HepG2 (cell line): ENCODE results near the gene NHSL1. TPM values are rescaled to one million over a fixed set of nuclear protein-coding genes. Genes with fewer than 3 reads are reported as not detected.

Experiments
- ARNT2 ChIP-seq: sonication (generic); formaldehyde crosslinking; IDR thresholded peaks from 2 replicates; pipeline ENCODE4 v1.8.0; 2022; ENCODE audit warnings: mild to moderate bottlenecking, low read depth, missing genetic modification reagents, moderate library complexity
- EP300 ChIP-seq, 3 experiments: sonication (generic) in 1 of 3; formaldehyde crosslinking in 1 of 3; IDR thresholded peaks; 2 replicates each; pipeline versions ENCODE4 v1.5.1 to v1.6.1; 2011 to 2020; ENCODE audit warnings: low read depth in 2 of 3, low read length in 2 of 3, borderline replicate concordance in 1 of 3, improper control_type of control experiment in 1 of 3, mild to moderate bottlenecking in 1 of 3, missing genetic modification reagents in 1 of 3, moderate library complexity in 1 of 3
- GABPA ChIP-seq, 2 experiments: IDR thresholded peaks; 2 replicates each; pipeline ENCODE4 v1.6.1; 2011 to 2016; ENCODE audit warnings: low read depth in 2 of 2, low read length in 1 of 2, missing biosample characterization in 1 of 2, missing genetic modification characterization in 1 of 2
- KMT2B ChIP-seq: IDR thresholded peaks from 2 replicates; pipeline ENCODE4 v1.6.1; 2016; ENCODE audit warnings: missing genetic modification reagents, missing compliant biosample characterization
- RAD21 ChIP-seq: fragments of 450-650 bp; formaldehyde crosslinking; IDR thresholded peaks from 2 replicates; pipeline ENCODE4 v1.5.0; 2020; ENCODE audit warnings: mild to moderate bottlenecking
- RFX1 ChIP-seq: fragments of 450-650 bp; IDR thresholded peaks from 2 replicates; pipeline ENCODE4 v1.6.1; 2017
- XBP1 ChIP-seq: sonication (generic); formaldehyde crosslinking; IDR thresholded peaks from 2 replicates; pipeline ENCODE4 v1.5.0; 2020; ENCODE audit warnings: missing genetic modification reagents
- ZBTB38 ChIP-seq: sonication (generic); formaldehyde crosslinking; IDR thresholded peaks from 2 replicates; pipeline ENCODE4 v1.5.1; 2020; ENCODE audit warnings: mild to moderate bottlenecking, missing genetic modification reagents
- ZBTB8A ChIP-seq: sonication (generic); formaldehyde crosslinking; IDR thresholded peaks from 2 replicates; pipeline ENCODE4 v1.4.0; 2020; ENCODE audit warnings: mild to moderate bottlenecking, low read depth, missing genetic modification reagents, borderline replicate concordance
- ZNF235 ChIP-seq: sonication (generic); formaldehyde crosslinking; IDR thresholded peaks from 2 replicates; pipeline ENCODE4 v1.8.1; 2023; ENCODE audit warnings: mild to moderate bottlenecking, missing genetic modification reagents, borderline replicate concordance
- ZNF30 ChIP-seq: sonication (generic); formaldehyde crosslinking; IDR thresholded peaks from 2 replicates; pipeline ENCODE4 v1.5.0; 2020; ENCODE audit warnings: mild to moderate bottlenecking, missing genetic modification reagents
- ZNF317 ChIP-seq: sonication (generic); formaldehyde crosslinking; IDR thresholded peaks from 2 replicates; pipeline ENCODE4 v1.5.0; 2020; ENCODE audit warnings: mild to moderate bottlenecking, missing genetic modification reagents
- ZNF431 ChIP-seq: sonication (generic); formaldehyde crosslinking; IDR thresholded peaks from 2 replicates; pipeline ENCODE4 v1.9.0; 2022; ENCODE audit warnings: missing genetic modification reagents, low read depth, mild to moderate bottlenecking, borderline replicate concordance
- ZNF468 ChIP-seq: sonication (generic); formaldehyde crosslinking; IDR thresholded peaks from 2 replicates; pipeline ENCODE4 v1.8.0; 2022; ENCODE audit warnings: mild to moderate bottlenecking, moderate library complexity, missing genetic modification reagents
- ZNF550 ChIP-seq: sonication (generic); formaldehyde crosslinking; IDR thresholded peaks from 2 replicates; pipeline ENCODE4 v1.4.0; 2020; ENCODE audit warnings: mild to moderate bottlenecking, missing genetic modification reagents, borderline replicate concordance
- ZNF737 ChIP-seq: sonication (generic); formaldehyde crosslinking; IDR thresholded peaks from 2 replicates; pipeline ENCODE4 v1.5.0; 2020; ENCODE audit warnings: missing genetic modification reagents, mild to moderate bottlenecking, borderline replicate concordance
- ZNF781 ChIP-seq: sonication (generic); formaldehyde crosslinking; IDR thresholded peaks from 2 replicates; pipeline ENCODE4 v1.5.1; 2020; ENCODE audit warnings: borderline replicate concordance, mild to moderate bottlenecking, missing genetic modification reagents; ENCODE audit errors: not compliant biosample characterization
- ZNF883 ChIP-seq: sonication (generic); formaldehyde crosslinking; IDR thresholded peaks from 2 replicates; pipeline ENCODE4 v1.5.1; 2020; ENCODE audit warnings: mild to moderate bottlenecking, missing genetic modification reagents; ENCODE audit errors: not compliant biosample characterization
- ZSCAN21 ChIP-seq: sonication (generic); formaldehyde crosslinking; IDR thresholded peaks from 2 replicates; pipeline ENCODE4 v1.8.0; 2022; ENCODE audit warnings: mild to moderate bottlenecking, missing genetic modification reagents, moderate library complexity, borderline replicate concordance
- ZSCAN31 ChIP-seq: sonication (generic); formaldehyde crosslinking; IDR thresholded peaks from 2 replicates; pipeline ENCODE4 v1.5.0; 2020; ENCODE audit warnings: low read depth, mild to moderate bottlenecking, missing genetic modification reagents
- polyA plus RNA-seq, 8 experiments: library from polyadenylated mRNA; depleted of rRNA in 3 of 8; stranded (reverse) in 7 of 8; unstranded in 1 of 8; fragments of >200 nt; fragmentation: Illumina TruSeq in 4 of 8; extraction: Trizol in 4 of 8; gene quantifications; 2 replicates each; pipeline versions ENCODE4 v1.2.1 to v1.2.3, GENCODE V29; 2011 to 2016; ENCODE audit warnings: low read depth in 4 of 8, missing spikeins in 1 of 8, mixed read lengths in 1 of 8; ENCODE audit not compliant: insufficient read depth in 1 of 8
- total RNA-seq, 5 experiments: library from RNA; depleted of rRNA; stranded (reverse); fragments of >200 nt; fragmentation: Illumina TruSeq; extraction: Trizol; gene quantifications; 2 replicates each; pipeline ENCODE4 v1.2.3, GENCODE V29; 2016; ENCODE audit warnings: low read depth in 1 of 5
- TF ChIP-seq, protein P1 (sequence below): sonication (generic); formaldehyde crosslinking; IDR thresholded peaks from 2 replicates; pipeline ENCODE4 v1.4.0; 2020; ENCODE audit warnings: missing genetic modification reagents, borderline replicate concordance
- TF ChIP-seq, protein P2 (sequence below): sonication (generic); formaldehyde crosslinking; IDR thresholded peaks from 2 replicates; pipeline ENCODE4 v1.5.0; 2020; ENCODE audit warnings: missing genetic modification reagents, mild to moderate bottlenecking, borderline replicate concordance
- TF ChIP-seq, protein P3 (sequence below): sonication (generic); formaldehyde crosslinking; IDR thresholded peaks from 2 replicates; pipeline ENCODE4 v1.4.0; 2020; ENCODE audit warnings: mild to moderate bottlenecking, missing genetic modification reagents
- TF ChIP-seq, protein P4 (sequence below): sonication (generic); formaldehyde crosslinking; IDR thresholded peaks from 2 replicates; pipeline ENCODE4 v1.5.0; 2020; ENCODE audit warnings: mild to moderate bottlenecking, missing genetic modification reagents

NHSL1 gene
- total and polyA plus RNA-seq, 2 of the 13 experiments (the other 11 are each of a cell fraction or from before 2014, with no cell fraction given) = 24.9 to 53.6 TPM

DNA sequence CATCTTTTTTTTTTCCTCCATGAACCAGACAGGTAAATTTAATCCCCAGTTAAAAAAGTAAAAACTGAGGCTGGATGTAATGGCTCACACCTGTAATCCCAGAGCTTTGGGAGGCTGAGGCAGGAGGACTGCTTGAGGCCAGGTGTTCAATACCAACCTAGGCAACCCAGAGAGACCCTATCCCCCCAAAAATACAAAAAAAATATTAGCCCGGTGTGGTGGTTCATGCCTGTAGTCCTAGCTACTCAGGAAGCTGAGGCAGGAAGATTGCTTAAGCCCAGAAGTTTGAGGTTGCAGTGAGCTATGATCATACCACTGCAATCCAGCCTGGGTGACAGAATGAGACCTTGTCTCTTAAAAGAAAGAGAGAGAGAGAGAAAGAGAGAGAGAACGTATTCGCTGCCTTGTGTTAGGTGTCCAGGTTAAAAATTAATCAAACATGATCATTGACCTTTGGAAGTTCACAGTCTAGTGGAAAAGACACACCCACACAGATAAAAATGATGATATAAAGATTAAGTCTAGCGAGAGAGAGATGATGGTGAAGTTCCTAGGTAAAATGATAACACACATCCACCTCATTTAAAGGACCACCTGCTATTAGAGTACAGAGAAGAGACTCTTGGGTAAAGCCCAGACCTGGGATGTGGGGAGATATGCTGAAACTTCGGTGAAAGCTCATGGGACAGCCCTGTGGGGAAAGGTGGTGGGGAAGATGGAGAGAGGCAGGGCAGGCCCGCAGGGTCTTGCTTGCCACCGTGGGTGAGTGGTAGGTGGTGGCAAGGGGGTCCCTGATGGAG is 4.8 kb upstream of the NHSL1 start (continued):
- TF ChIP-seq GABPA (IDR thresholded peaks at IDR 0.05; ENCODE audit: low read depth, low read length) = no peak
- TF ChIP-seq GABPA (CRISPR knock-in tag; IDR thresholded peaks at IDR 0.05; ENCODE audit: low read depth) = peak; percentile 52; the same call in 1 of the 2 replicates
- TF ChIP-seq ZNF30 (CRISPR knock-in tag) = no peak
- TF ChIP-seq XBP1 (CRISPR knock-in tag) = no peak
- TF ChIP-seq, protein P1, sequence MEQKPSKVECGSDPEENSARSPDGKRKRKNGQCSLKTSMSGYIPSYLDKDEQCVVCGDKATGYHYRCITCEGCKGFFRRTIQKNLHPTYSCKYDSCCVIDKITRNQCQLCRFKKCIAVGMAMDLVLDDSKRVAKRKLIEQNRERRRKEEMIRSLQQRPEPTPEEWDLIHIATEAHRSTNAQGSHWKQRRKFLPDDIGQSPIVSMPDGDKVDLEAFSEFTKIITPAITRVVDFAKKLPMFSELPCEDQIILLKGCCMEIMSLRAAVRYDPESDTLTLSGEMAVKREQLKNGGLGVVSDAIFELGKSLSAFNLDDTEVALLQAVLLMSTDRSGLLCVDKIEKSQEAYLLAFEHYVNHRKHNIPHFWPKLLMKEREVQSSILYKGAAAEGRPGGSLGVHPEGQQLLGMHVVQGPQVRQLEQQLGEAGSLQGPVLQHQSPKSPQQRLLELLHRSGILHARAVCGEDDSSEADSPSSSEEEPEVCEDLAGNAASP = peak; percentile 75
- TF ChIP-seq ZNF431 (CRISPR knock-in tag) = peak; percentile 66; the same call in 1 of the 2 replicates
- TF ChIP-seq, protein P2, sequence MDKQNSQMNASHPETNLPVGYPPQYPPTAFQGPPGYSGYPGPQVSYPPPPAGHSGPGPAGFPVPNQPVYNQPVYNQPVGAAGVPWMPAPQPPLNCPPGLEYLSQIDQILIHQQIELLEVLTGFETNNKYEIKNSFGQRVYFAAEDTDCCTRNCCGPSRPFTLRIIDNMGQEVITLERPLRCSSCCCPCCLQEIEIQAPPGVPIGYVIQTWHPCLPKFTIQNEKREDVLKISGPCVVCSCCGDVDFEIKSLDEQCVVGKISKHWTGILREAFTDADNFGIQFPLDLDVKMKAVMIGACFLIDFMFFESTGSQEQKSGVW (CRISPR knock-in tag) = no peak; the same call in 1 of the 2 replicates
- TF ChIP-seq EP300 (IDR thresholded peaks at IDR 0.05; ENCODE audit: low read depth in 2 of 2, low read length in 2 of 2) = peak; percentile 93
- peak; percentile 91 for TF ChIP-seq EP300 (CRISPR knock-in tag; IDR thresholded peaks at IDR 0.05; ENCODE audit: borderline replicate concordance)
- TF ChIP-seq ZNF317 (CRISPR knock-in tag) = peak; percentile 47; the same call in 1 of the 2 replicates
- TF ChIP-seq ARNT2 (CRISPR knock-in tag) = 0 out of 2 replicates have a peak, but pooled peaks have one; percentile 52
- TF ChIP-seq ZSCAN21 (CRISPR knock-in tag) = no peak
- no peak for TF ChIP-seq ZNF737 (CRISPR knock-in tag)
- TF ChIP-seq ZNF883 (CRISPR knock-in tag) = no peak
- TF ChIP-seq ZSCAN31 (CRISPR knock-in tag) = peak; percentile 67; the same call in 1 of the 2 replicates
- no peak for TF ChIP-seq ZNF781 (CRISPR knock-in tag)
- TF ChIP-seq ZBTB38 (CRISPR knock-in tag) = no peak
- TF ChIP-seq KMT2B = peak; percentile 41; the same call in 1 of the 2 replicates
- TF ChIP-seq ZNF468 (CRISPR knock-in tag) = no peak
- TF ChIP-seq RAD21 (CRISPR knock-in tag) = no peak
- TF ChIP-seq, protein P3, sequence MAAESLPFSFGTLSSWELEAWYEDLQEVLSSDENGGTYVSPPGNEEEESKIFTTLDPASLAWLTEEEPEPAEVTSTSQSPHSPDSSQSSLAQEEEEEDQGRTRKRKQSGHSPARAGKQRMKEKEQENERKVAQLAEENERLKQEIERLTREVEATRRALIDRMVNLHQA (CRISPR knock-in tag) = no peak
- no peak for TF ChIP-seq ZNF550 (CRISPR knock-in tag)
- no peak for TF ChIP-seq ZBTB8A
- no peak for TF ChIP-seq ZNF235 (CRISPR knock-in tag)
- TF ChIP-seq RFX1 = no peak
- TF ChIP-seq, protein P4, sequence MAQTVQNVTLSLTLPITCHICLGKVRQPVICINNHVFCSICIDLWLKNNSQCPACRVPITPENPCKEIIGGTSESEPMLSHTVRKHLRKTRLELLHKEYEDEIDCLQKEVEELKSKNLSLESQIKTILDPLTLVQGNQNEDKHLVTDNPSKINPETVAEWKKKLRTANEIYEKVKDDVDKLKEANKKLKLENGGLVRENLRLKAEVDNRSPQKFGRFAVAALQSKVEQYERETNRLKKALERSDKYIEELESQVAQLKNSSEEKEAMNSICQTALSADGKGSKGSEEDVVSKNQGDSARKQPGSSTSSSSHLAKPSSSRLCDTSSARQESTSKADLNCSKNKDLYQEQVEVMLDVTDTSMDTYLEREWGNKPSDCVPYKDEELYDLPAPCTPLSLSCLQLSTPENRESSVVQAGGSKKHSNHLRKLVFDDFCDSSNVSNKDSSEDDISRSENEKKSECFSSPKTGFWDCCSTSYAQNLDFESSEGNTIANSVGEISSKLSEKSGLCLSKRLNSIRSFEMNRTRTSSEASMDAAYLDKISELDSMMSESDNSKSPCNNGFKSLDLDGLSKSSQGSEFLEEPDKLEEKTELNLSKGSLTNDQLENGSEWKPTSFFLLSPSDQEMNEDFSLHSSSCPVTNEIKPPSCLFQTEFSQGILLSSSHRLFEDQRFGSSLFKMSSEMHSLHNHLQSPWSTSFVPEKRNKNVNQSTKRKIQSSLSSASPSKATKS (CRISPR knock-in tag) = no peak
